H1 (cell line): ENCODE measurements around the gene TNFSF4. TPM values are rescaled to one million over a fixed set of nuclear protein-coding genes. Genes with fewer than 3 reads are reported as not detected.

ENCODE experiments used
- CTCF ChIA-PET: fragments of 300-600 bp; sonication (Branson Sonifier 250); formaldehyde crosslinking; loops from one replicate; lab custom pipeline; 2021; ENCODE audit not compliant: partially characterized antibody; lab: Charles Lee
- POLR2A ChIA-PET: fragments of 300-600 bp; sonication (Branson Sonifier 250); formaldehyde crosslinking; loops from one replicate; lab custom pipeline; 2021; ENCODE audit warnings: inconsistent platforms; ENCODE audit not compliant: partially characterized antibody; lab: Charles Lee
- DNase-seq, 2 experiments: peaks; one replicate each; pipeline versions ENCODE4 v3.0.0 to v3.0.0-alpha.2; 2010 to 2022; ENCODE audit warnings: low spot score in 2 of 2, low read depth in 1 of 2, mixed read lengths in 1 of 2
- FAIRE-seq: peaks from 2 replicates; lab custom pipeline; 2011; peaks lifted over from hg19 to GRCh38; lab: Jason Lieb, UNC
- H2AFZ ChIP-seq: 2 replicates; pipeline ENCODE4 v1.8.1; 2012; ENCODE audit warnings: low read length, inconsistent platforms
- H2AK5ac ChIP-seq: 2 replicates; pipeline ENCODE4 v1.6.1; 2013; ENCODE audit warnings: low read depth, low read length
- H2BK120ac ChIP-seq: replicated peaks from 2 replicates; pipeline ENCODE3; 2013; ENCODE audit warnings: low read depth, low read length, inconsistent platforms
- H2BK12ac ChIP-seq: 2 replicates; pipeline ENCODE4 v1.6.1; 2013; ENCODE audit warnings: low read depth, low read length
- H2BK15ac ChIP-seq: 2 replicates; pipeline ENCODE4 v1.6.1; 2013; ENCODE audit warnings: low read length
- H2BK20ac ChIP-seq: 2 replicates; pipeline ENCODE4 v1.6.1; 2013; ENCODE audit warnings: low read length
- H2BK5ac ChIP-seq: 2 replicates; pipeline ENCODE4 v1.6.1; 2013; ENCODE audit warnings: low read depth, low read length
- H3K14ac ChIP-seq: 2 replicates; pipeline ENCODE4 v1.6.1; 2013; ENCODE audit warnings: inconsistent platforms; ENCODE audit not compliant: insufficient read length
- H3K18ac ChIP-seq: 2 replicates; pipeline ENCODE4 v1.6.1; 2013; ENCODE audit warnings: low read length; ENCODE audit errors: extremely low read depth
- H3K23ac ChIP-seq: 2 replicates; pipeline ENCODE4 v1.6.1; 2013; ENCODE audit warnings: inconsistent platforms; ENCODE audit not compliant: insufficient read length
- H3K23me2 ChIP-seq: 2 replicates; pipeline ENCODE4 v1.6.1; 2013; ENCODE audit warnings: low read depth, low read length
- H3K27ac ChIP-seq: 2 replicates; pipeline ENCODE4 v1.6.1; 2011; ENCODE audit warnings: low read depth, low read length, inconsistent platforms
- H3K27me3 ChIP-seq, 4 experiments: replicated peaks in 1 of 4; 1 replicate in 1 of 4; 2 replicates in 3 of 4; pipeline versions ENCODE4 v1.6.1 to v1.8.1; 2011 to 2013; ENCODE audit warnings: low read length in 3 of 4, mild to moderate bottlenecking in 3 of 4, inconsistent platforms in 2 of 4, mixed read lengths in 2 of 4, moderate library complexity in 1 of 4; ENCODE audit not compliant: control insufficient read depth in 3 of 4, insufficient read depth in 3 of 4; ENCODE audit errors: extremely low read depth in 1 of 4
- H3K36me3 ChIP-seq, 4 experiments: 2 replicates each; pipeline versions ENCODE4 v1.6.1 to v1.8.1; 2011 to 2013; ENCODE audit warnings: mild to moderate bottlenecking in 4 of 4, low read length in 3 of 4, moderate library complexity in 2 of 4, control low read depth in 1 of 4, inconsistent platforms in 1 of 4; ENCODE audit not compliant: insufficient read depth in 4 of 4, control insufficient read depth in 2 of 4
- H3K4ac ChIP-seq: replicated peaks from 2 replicates; pipeline ENCODE3; 2013; ENCODE audit warnings: low read length, low read depth, mixed read lengths, inconsistent platforms; ENCODE audit not compliant: insufficient read length
- H3K4me1 ChIP-seq, 4 experiments: replicated peaks in 1 of 4; 1 replicate in 1 of 4; 2 replicates in 3 of 4; pipeline versions ENCODE4 v1.6.1 to v1.8.1; 2011 to 2013; ENCODE audit warnings: low read length in 3 of 4, inconsistent platforms in 2 of 4, mixed read lengths in 1 of 4; ENCODE audit not compliant: insufficient read depth in 4 of 4, control insufficient read depth in 3 of 4
- H3K4me2 ChIP-seq, 2 experiments: 2 replicates each; pipeline versions ENCODE4 v1.6.1 to v1.8.1; 2011 to 2013; ENCODE audit warnings: low read depth in 2 of 2, low read length in 2 of 2, control low read depth in 1 of 2, inconsistent platforms in 1 of 2, mild to moderate bottlenecking in 1 of 2; ENCODE audit not compliant: insufficient read depth in 1 of 2
- H3K4me3 ChIP-seq, 4 experiments: fragments of 200-600, 300-600 bp in 1 of 4; sonication (generic), shearing (Covaris generic), sonication (Bioruptor Twin) in 1 of 4; 2 replicates each; pipeline versions ENCODE4 v1.5.1 to v1.8.1; 2011 to 2016; ENCODE audit warnings: low read length in 4 of 4, low read depth in 3 of 4, control low read depth in 2 of 4, inconsistent platforms in 2 of 4, mild to moderate bottlenecking in 2 of 4, mixed read lengths in 1 of 4, moderate library complexity in 1 of 4; ENCODE audit not compliant: insufficient read depth in 2 of 4; ENCODE audit errors: extremely low read depth in 1 of 4
- H3K56ac ChIP-seq: replicated peaks from 2 replicates; pipeline ENCODE3; 2013; ENCODE audit warnings: low read depth, mild to moderate bottlenecking, mixed read lengths, low read length, inconsistent platforms; ENCODE audit not compliant: insufficient read length
- H3K79me1 ChIP-seq: 2 replicates; pipeline ENCODE4 v1.6.1; 2013; ENCODE audit warnings: low read depth, low read length, control low read depth
- H3K79me2 ChIP-seq, 2 experiments: 2 replicates each; pipeline versions ENCODE4 v1.6.1 to v1.8.1; 2012 to 2013; ENCODE audit warnings: low read length in 2 of 2, mild to moderate bottlenecking in 2 of 2, inconsistent platforms in 1 of 2; ENCODE audit not compliant: insufficient read depth in 2 of 2, control insufficient read depth in 1 of 2
- H3K9ac ChIP-seq, 4 experiments: replicated peaks in 1 of 4; 1 replicate in 1 of 4; 2 replicates in 3 of 4; pipeline versions ENCODE4 v1.6.1 to v1.8.1; 2011 to 2013; ENCODE audit warnings: low read depth in 3 of 4, low read length in 3 of 4, control low read depth in 2 of 4, mild to moderate bottlenecking in 2 of 4, moderate library complexity in 2 of 4, inconsistent platforms in 1 of 4; ENCODE audit errors: extremely low read depth in 1 of 4
- H3K9me3 ChIP-seq, 2 experiments: 2 replicates each; pipeline versions ENCODE4 v1.6.1 to v1.8.1; 2012 to 2013; ENCODE audit warnings: mild to moderate bottlenecking in 2 of 2, moderate library complexity in 2 of 2, control low read depth in 1 of 2, inconsistent platforms in 1 of 2, low read depth in 1 of 2, low read length in 1 of 2, mixed read lengths in 1 of 2; ENCODE audit not compliant: insufficient read depth in 2 of 2
- H4K20me1 ChIP-seq, 2 experiments: replicated peaks in 1 of 2; 2 replicates each; pipeline versions ENCODE3 to v1.8.1; 2011 to 2013; ENCODE audit warnings: inconsistent platforms in 2 of 2, low read length in 2 of 2, mild to moderate bottlenecking in 1 of 2; ENCODE audit not compliant: insufficient read depth in 2 of 2, control insufficient read depth in 1 of 2
- H4K5ac ChIP-seq: 2 replicates; pipeline ENCODE4 v1.6.1; 2013; ENCODE audit warnings: low read length, low read depth, mixed read lengths, inconsistent platforms; ENCODE audit not compliant: insufficient read length
- H4K8ac ChIP-seq: 2 replicates; pipeline ENCODE4 v1.8.0; 2013; ENCODE audit warnings: mild to moderate bottlenecking, moderate library complexity, low read length, inconsistent platforms; ENCODE audit not compliant: insufficient read depth; ENCODE audit errors: extremely low read depth
- H4K91ac ChIP-seq: replicated peaks from 2 replicates; pipeline ENCODE3; 2013; ENCODE audit warnings: low read length, mixed read lengths, inconsistent platforms; ENCODE audit not compliant: insufficient read length
- CBX8 ChIP-seq: fragments of 300-800, 300-1000 bp; sonication (generic); IDR thresholded peaks from 2 replicates; pipeline ENCODE4 v1.7.1; 2016; ENCODE audit warnings: low read depth, low read length, borderline replicate concordance
- POLR2A ChIP-seq, 2 experiments: IDR thresholded peaks; 1 replicate in 1 of 2; 2 replicates in 1 of 2; pipeline ENCODE4 v1.6.1; 2011; ENCODE audit warnings: low read depth in 2 of 2, low read length in 2 of 2, mild to moderate bottlenecking in 2 of 2; ENCODE audit errors: control extremely low read depth in 1 of 2
- RAD21 ChIP-seq, 2 experiments: IDR thresholded peaks in 1 of 2; conservative IDR thresholded peaks in 1 of 2; 2 replicates each; pipeline ENCODE4 v1.6.1; 2011; ENCODE audit warnings: low read depth in 2 of 2, low read length in 2 of 2, improper control_type of control experiment in 1 of 2, inconsistent platforms in 1 of 2, mild to moderate bottlenecking in 1 of 2, moderate library complexity in 1 of 2
- SIN3A ChIP-seq, 2 experiments: IDR thresholded peaks in 1 of 2; conservative IDR thresholded peaks in 1 of 2; 2 replicates each; pipeline ENCODE4 v1.6.1; 2011 to 2012; ENCODE audit warnings: low read length in 2 of 2, improper control_type of control experiment in 1 of 2, low read depth in 1 of 2, mild to moderate bottlenecking in 1 of 2
- TBP ChIP-seq: IDR thresholded peaks from 2 replicates; pipeline ENCODE4 v1.6.1; 2011; ENCODE audit warnings: low read depth, low read length, improper control_type of control experiment
- USF2 ChIP-seq: IDR thresholded peaks from 2 replicates; pipeline ENCODE4 v1.6.1; 2011; ENCODE audit warnings: low read length, improper control_type of control experiment
- WGBS, 2 experiments: shearing (Covaris generic) in 1 of 2; methylation state at CpG; one replicate each; pipeline versions ENCODE4 v1.1.6 to v1.1.7; 2013 to 2015; ENCODE audit warnings: low lambda C conversion rate in 2 of 2, mixed read lengths in 2 of 2, inconsistent platforms in 1 of 2, low coverage in 1 of 2, missing lambda C conversion rate in 1 of 2; ENCODE audit not compliant: insufficient replicate concordance in 2 of 2, insufficient coverage in 1 of 2, insufficient read length in 1 of 2; ENCODE audit errors: extremely low coverage in 1 of 2, missing lambda C conversion rate in 1 of 2; 5-methylcytosine and 5-hydroxymethylcytosine counted together
- polyA plus RNA-seq, 7 experiments: library from polyadenylated mRNA; depleted of rRNA in 3 of 7; stranded (reverse) in 5 of 7; unstranded in 2 of 7; fragments of >200 nt in 5 of 7; fragments of 200-250 nt in 2 of 7; gene quantifications; 1 replicate in 5 of 7; 2 replicates in 1 of 7; 4 replicates in 1 of 7; pipeline versions ENCODE4 v1.2.1 to v1.2.3, GENCODE V29; 2011 to 2013; ENCODE audit warnings: missing spikeins in 2 of 7, mixed read lengths in 2 of 7
- total RNA-seq: library from RNA; stranded (reverse); fragmentation: NEBNext Ultra II Directional; extraction: Animal tissue kit (Norgen Biotek cat#: 25700); gene quantifications from 2 replicates; pipeline ENCODE4 v1.2.1, GENCODE V29; 2021

TNFSF4 gene
- total and polyA plus RNA-seq, 2 of the 8 experiments (the other 6 are each of a cell fraction or from before 2014, with no cell fraction given) = 0.54 to 0.63 TPM

DNA sequence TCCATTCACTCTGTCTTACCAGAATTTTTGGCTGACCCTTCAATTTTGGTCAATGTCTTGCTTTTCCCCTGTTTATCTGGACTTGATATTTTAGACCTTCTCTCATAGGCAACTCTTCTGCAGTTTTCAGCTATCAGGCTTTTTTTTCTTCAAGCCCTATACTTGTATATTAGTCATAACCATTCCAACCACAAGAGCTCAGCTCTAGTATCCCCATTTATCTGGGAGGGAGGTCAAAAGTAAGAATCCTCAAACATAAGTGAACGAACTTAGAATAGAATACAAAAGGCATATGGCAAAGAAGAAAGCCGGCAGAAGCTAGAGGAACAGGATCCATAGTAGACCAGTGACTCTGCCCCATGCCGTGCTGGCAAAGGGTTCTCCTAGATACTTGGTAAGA is 45.9 kb upstream of the TNFSF4 start:
- no peak overlapping the region for H2AFZ ChIP-seq
- H3K9ac ChIP-seq = no peak overlapping the region
- no peak overlapping the region for H2BK15ac ChIP-seq
- no peaks in the 10 kb centered on the region for H3K79me2 ChIP-seq
- H3K18ac ChIP-seq = no peak overlapping the region
- ChIA-PET POLR2A (no interaction called here), CTCF (interaction anchor here (0.8 to 1.4 kb wide), 8 partner anchors 8 to 509 kb away, joined by 3 to 7 read pairs (median 4); no protein-coding TSS in a partner anchor)
- no peak overlapping the region for H4K91ac ChIP-seq
- H4K8ac ChIP-seq = no peak overlapping the region
- H3K27me3 ChIP-seq = no peaks in the 10 kb centered on the region
- H3K14ac ChIP-seq = no peak overlapping the region
- H3K56ac ChIP-seq = no peak overlapping the region
- no peak overlapping the region for H2BK20ac ChIP-seq
- TF ChIP-seq CBX8 (no peak), TBP (no peak), RAD21 (IDR thresholded peaks at IDR 0.05 in 1 of 2, conservative IDR thresholded peaks at IDR 0.05 in 1 of 2; ENCODE audit: low read depth in 2 of 2, low read length in 2 of 2) (no peak), USF2 (no peak), POLR2A (IDR thresholded peaks at IDR 0.05; ENCODE audit: control extremely low read depth in 1 of 2, low read depth in 2 of 2, low read length in 2 of 2) (no peak), SIN3A (conservative IDR thresholded peaks at IDR 0.05 in 1 of 2, IDR thresholded peaks at IDR 0.05 in 1 of 2; ENCODE audit: low read depth in 1 of 2, low read length in 2 of 2) (no peak)
- no peak overlapping the region for H4K5ac ChIP-seq
- H3K4me1 ChIP-seq = no peaks in the 10 kb centered on the region
- H3K4me2 ChIP-seq = no peak overlapping the region
- no peak overlapping the region for H2BK120ac ChIP-seq
- no peaks in the 10 kb centered on the region for H3K23me2 ChIP-seq
- H3K4me3 ChIP-seq = no peak overlapping the region
- H2AK5ac ChIP-seq = no peak overlapping the region
- no peak overlapping the region for H3K27ac ChIP-seq
- H3K36me3 ChIP-seq = no peaks in the 10 kb centered on the region
- FAIRE-seq (no peak), DNase-seq (no peak)
- no peak overlapping the region for H2BK12ac ChIP-seq
- no peak overlapping the region for H3K23ac ChIP-seq
- H4K20me1 ChIP-seq = no peaks in the 10 kb centered on the region
- no peaks in the 10 kb centered on the region for H3K9me3 ChIP-seq
- 88% methylated on average over 3 of the region's 3 CpGs; no CpG with 5 or more reads in 1 of the 2 experiments for WGBS, 2 experiments
- H2BK5ac ChIP-seq = no peak overlapping the region
- no peak overlapping the region for H3K4ac ChIP-seq
- H3K79me1 ChIP-seq = no peaks in the 10 kb centered on the region
